Measurements from ENCODE around the gene TSPOAP1.

GRCh38 chr17:58289869-58290268 lies 38.7 kb downstream of the TSPOAP1 start:
- no peak for TF ChIP-seq CTCF (IDR thresholded peaks at IDR 0.05; ENCODE audit: insufficient read depth, low read length, poor library complexity, severe bottlenecking)
- TF ChIP-seq EZH2phosphoT487 (conservative IDR thresholded peaks at IDR 0.05; ENCODE audit: low read length), result no peak
